HEK293 (cell line): ENCODE measurements around the gene KPTN.

Experiments
- KLF1 ChIP-seq: fragments of 450-650 bp; formaldehyde crosslinking; IDR thresholded peaks from 2 replicates; pipeline ENCODE4 v1.5.1; 2016; ENCODE audit warnings: missing biosample characterization, missing genetic modification characterization
- ZNF660 ChIP-seq: fragments of 450-650 bp; IDR thresholded peaks from 2 replicates; pipeline ENCODE4 v1.5.1; 2018; ENCODE audit warnings: missing biosample characterization, mild to moderate bottlenecking, missing genetic modification characterization
- TF ChIP-seq, protein P1 (sequence below): fragments of 450-650 bp; formaldehyde crosslinking; IDR thresholded peaks from 2 replicates; pipeline ENCODE4 v1.5.1; 2016; ENCODE audit warnings: missing biosample characterization, missing genetic modification characterization

DNA sequence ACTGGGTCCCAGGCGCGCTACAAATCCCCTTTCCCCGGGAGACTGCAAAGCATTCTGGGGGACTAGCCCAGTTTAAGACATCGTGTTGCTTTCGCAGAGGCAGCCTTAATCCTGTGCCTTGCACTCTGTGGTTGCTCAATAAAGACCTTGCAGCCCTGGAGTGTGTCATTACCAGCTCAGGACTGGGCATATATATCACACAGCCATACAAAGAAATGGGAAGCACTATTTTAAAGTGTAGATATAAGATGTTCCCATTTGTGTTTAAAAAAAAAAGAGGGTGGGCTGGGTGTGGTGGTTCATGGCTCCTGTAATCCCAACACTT, 19.8 kb upstream of the KPTN start:
- TF ChIP-seq, protein P1, sequence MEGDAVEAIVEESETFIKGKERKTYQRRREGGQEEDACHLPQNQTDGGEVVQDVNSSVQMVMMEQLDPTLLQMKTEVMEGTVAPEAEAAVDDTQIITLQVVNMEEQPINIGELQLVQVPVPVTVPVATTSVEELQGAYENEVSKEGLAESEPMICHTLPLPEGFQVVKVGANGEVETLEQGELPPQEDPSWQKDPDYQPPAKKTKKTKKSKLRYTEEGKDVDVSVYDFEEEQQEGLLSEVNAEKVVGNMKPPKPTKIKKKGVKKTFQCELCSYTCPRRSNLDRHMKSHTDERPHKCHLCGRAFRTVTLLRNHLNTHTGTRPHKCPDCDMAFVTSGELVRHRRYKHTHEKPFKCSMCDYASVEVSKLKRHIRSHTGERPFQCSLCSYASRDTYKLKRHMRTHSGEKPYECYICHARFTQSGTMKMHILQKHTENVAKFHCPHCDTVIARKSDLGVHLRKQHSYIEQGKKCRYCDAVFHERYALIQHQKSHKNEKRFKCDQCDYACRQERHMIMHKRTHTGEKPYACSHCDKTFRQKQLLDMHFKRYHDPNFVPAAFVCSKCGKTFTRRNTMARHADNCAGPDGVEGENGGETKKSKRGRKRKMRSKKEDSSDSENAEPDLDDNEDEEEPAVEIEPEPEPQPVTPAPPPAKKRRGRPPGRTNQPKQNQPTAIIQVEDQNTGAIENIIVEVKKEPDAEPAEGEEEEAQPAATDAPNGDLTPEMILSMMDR = no peak
- TF ChIP-seq ZNF660 (tag by site-specific recombination) = no peak
- TF ChIP-seq KLF1 (tag by site-specific recombination) = no peak
